H54 (cell line): ENCODE measurements around the gene PTPRD.
A peak's percentile ranks its signal among the peaks of the same experiment; 100 is the strongest.
"Not testable (repeated sequence)": the region's sequence is repeated elsewhere in the genome, so short reads cannot be mapped to it uniquely, and the experiment has no call there.

Source experiments
- DNase-seq: peaks from one replicate; pipeline ENCODE4 v3.0.0; 2011; ENCODE audit warnings: low spot score, mixed read lengths; ENCODE audit not compliant: insufficient read length
- FAIRE-seq: peaks from 3 replicates; lab custom pipeline; 2011; peaks lifted over from hg19 to GRCh38; lab: Jason Lieb, UNC
- POLR2A ChIP-seq: IDR thresholded peaks from 2 replicates; pipeline ENCODE4 v1.6.1; 2011; ENCODE audit warnings: low read depth, mild to moderate bottlenecking, low read length

PTPRD gene

GRCh38 chr9:9041756-9042155 is 1571.0 kb downstream of the PTPRD start:
- no peak for FAIRE-seq
- TF ChIP-seq POLR2A, result no peak
- no peak for DNase-seq

- TF ChIP-seq POLR2A, result no peak
- FAIRE-seq, result no peak
- no peak for DNase-seq
These were observed 1579.8 kb downstream of the PTPRD start for GRCh38 chr9:9033022-9033421.

GRCh38 chr9:9016597-9016996 is 1596.2 kb downstream of the PTPRD start:
- DNase-seq (no peak), FAIRE-seq (peak; percentile 23)
- TF ChIP-seq POLR2A, result no peak

GRCh38 chr9:9004810-9005209 is 1608.0 kb downstream of the PTPRD start:
- FAIRE-seq (peak; percentile 6), DNase-seq (no peak)
- no peak for TF ChIP-seq POLR2A

GRCh38 chr9:9002826-9003583 is 1609.8 kb downstream of the PTPRD start:
- TF ChIP-seq POLR2A, result no peak
- FAIRE-seq (peak; percentile 78), DNase-seq (no peak)

- no peak for TF ChIP-seq POLR2A
- DNase-seq, result no peak
- no peak for FAIRE-seq
These were observed 1632.2 kb downstream of the PTPRD start for GRCh38 chr9:8980496-8981013.

- TF ChIP-seq POLR2A, result no peak
- DNase-seq, result no peak
- FAIRE-seq, result no peak
These were observed 1634.5 kb downstream of the PTPRD start for GRCh38 chr9:8978334-8978733.

GRCh38 chr9:8968350-8968749 is 1644.5 kb downstream of the PTPRD start:
- not testable (repeated sequence) for FAIRE-seq, DNase-seq

- no peak for TF ChIP-seq POLR2A
- FAIRE-seq (no peak), DNase-seq (no peak)
These were observed 1648.9 kb downstream of the PTPRD start for GRCh38 chr9:8963885-8964284.

- FAIRE-seq (no peak), DNase-seq (no peak)
- TF ChIP-seq POLR2A, result no peak
These were observed 1650.7 kb downstream of the PTPRD start for GRCh38 chr9:8962084-8962483.

- DNase-seq, result no peak
- no peak for TF ChIP-seq POLR2A
- peak; percentile 64 for FAIRE-seq
These were observed 1651.5 kb downstream of the PTPRD start for GRCh38 chr9:8961186-8961851.

- DNase-seq (no peak), FAIRE-seq (no peak)
These were observed 1652.5 kb downstream of the PTPRD start for GRCh38 chr9:8960254-8960653.

GRCh38 chr9:8958358-8958757 is 1654.4 kb downstream of the PTPRD start:
- FAIRE-seq, result no peak
- DNase-seq, result no peak
- no peak for TF ChIP-seq POLR2A

More at GRCh38 chr9:8960254-8960653, 1652.5 kb downstream of the PTPRD start:
- TF ChIP-seq POLR2A, result no peak

- FAIRE-seq (no peak), DNase-seq (no peak)
- TF ChIP-seq POLR2A, result no peak
These were observed 1657.5 kb downstream of the PTPRD start for GRCh38 chr9:8955315-8955714.
